Right renal pelvis (tissue), 4 donors: ENCODE data around the gene RCBTB1. TPM values are rescaled to one million over a fixed set of nuclear protein-coding genes. Genes with fewer than 3 reads are reported as not detected.
"Not testable (repeated sequence)": the region's sequence is repeated elsewhere in the genome, so short reads cannot be mapped to it uniquely, and the experiment has no call there.

ENCODE experiments used
- DNase-seq, 4 donors: peaks; one replicate each; pipeline ENCODE4 v3.0.0-alpha.2; 2013; ENCODE audit warnings: low read depth in 4 of 4, low spot score in 3 of 4, missing footprints in 1 of 4
- polyA plus RNA-seq, 4 donors: library from polyadenylated mRNA; unstranded; fragments of 120-200 nt; gene quantifications; one replicate each; pipeline ENCODE4 v1.2.1, GENCODE V29; 2013; ENCODE audit not compliant: insufficient read length in 4 of 4

RCBTB1 gene
- polyA plus RNA-seq, 4 donors = 37.2 to 47.7 (median 43.9) TPM

- no peak for DNase-seq
Measured at GRCh38 chr13:49527123-49527522, 58.2 kb downstream of the RCBTB1 start.

- DNase-seq = no peak
Measured at GRCh38 chr13:49524740-49525501, 60.4 kb downstream of the RCBTB1 start.

- DNase-seq = no peak
Measured at GRCh38 chr13:49521224-49521623, 64.1 kb downstream of the RCBTB1 start.

GRCh38 chr13:49517461-49517860 lies 67.9 kb downstream of the RCBTB1 start:
- DNase-seq = no peak

GRCh38 chr13:49516467-49516866 lies 68.9 kb downstream of the RCBTB1 start:
- DNase-seq = no peak

- DNase-seq = no peak
Measured at GRCh38 chr13:49512578-49512977, 72.8 kb downstream of the RCBTB1 start.

- DNase-seq = no peak
Measured at GRCh38 chr13:49503951-49504350, 81.4 kb downstream of the RCBTB1 start.

GRCh38 chr13:49502954-49503353 lies 82.4 kb downstream of the RCBTB1 start:
- no peak for DNase-seq

GRCh38 chr13:49499889-49500660 lies 85.3 kb downstream of the RCBTB1 start:
- DNase-seq = no peak

- DNase-seq = no peak
Measured at GRCh38 chr13:49498206-49498605, 87.2 kb downstream of the RCBTB1 start.

GRCh38 chr13:49497272-49497671 lies 88.1 kb downstream of the RCBTB1 start:
- no peak for DNase-seq

GRCh38 chr13:49496837-49497236 lies 88.5 kb downstream of the RCBTB1 start:
- not testable (repeated sequence) for DNase-seq

GRCh38 chr13:49495783-49496762 lies 89.3 kb downstream of the RCBTB1 start, which contains the start of gene PHF11:
PHF11 (plus strand) TSS chr13:49495953; CDS start chr13:49496002, 49 bp downstream.
- DNase-seq = peak; percentile 38 to 55 (median 41)

GRCh38 chr13:49494645-49495044 lies 90.7 kb downstream of the RCBTB1 start:
- no peak for DNase-seq

- DNase-seq = no peak
Measured at GRCh38 chr13:49488563-49488962, 96.8 kb downstream of the RCBTB1 start.

Other genes with a start within 250 kb of the RCBTB1 start
- 10 to 100 TPM; 17.4 to 24.4 (median 19.8) TPM for gene CAB39L, start 141.5 kb downstream of the RCBTB1 start, polyA plus RNA-seq
- 10 to 100 TPM; 19.0 to 22.9 (median 21.0) TPM for gene SETDB2, start 141.3 kb downstream of the RCBTB1 start, polyA plus RNA-seq
- gene PHF11, start 89.6 kb downstream of the RCBTB1 start, polyA plus RNA-seq = 10 to 100 TPM; 26.8 to 42.5 (median 35.7) TPM
- under 1 TPM; 0.24 to 0.46 (median 0.37) TPM for gene ARL11, start 42.9 kb upstream of the RCBTB1 start, polyA plus RNA-seq
- 10 to 100 TPM; 52.7 to 64.1 (median 61.5) TPM for gene EBPL, start 105.9 kb upstream of the RCBTB1 start, polyA plus RNA-seq
- gene KPNA3, start 207.1 kb upstream of the RCBTB1 start, polyA plus RNA-seq = 10 to 100 TPM; 30.8 to 38.4 (median 38.2) TPM